Keratinocyte (primary cell): ENCODE measurements around the gene AMBRA1. TPM values are rescaled to one million over a fixed set of nuclear protein-coding genes. Genes with fewer than 3 reads are reported as not detected.

ENCODE experiments used
- DNase-seq: peaks from one replicate; pipeline ENCODE4 v3.0.0-alpha.2; 2011; ENCODE audit warnings: low read depth, missing footprints, low spot score
- FAIRE-seq: peaks from 2 replicates; lab custom pipeline; 2011; peaks lifted over from hg19 to GRCh38; lab: Jason Lieb, UNC
- H2AFZ ChIP-seq: 2 replicates; pipeline ENCODE4 v1.6.0; 2012; ENCODE audit warnings: low read length, control low read depth, inconsistent platforms; ENCODE audit not compliant: control insufficient read depth
- H3K27ac ChIP-seq: 2 replicates; pipeline ENCODE4 v1.5.1; 2011; ENCODE audit warnings: low read length; ENCODE audit not compliant: control insufficient read depth, insufficient read depth
- H3K27me3 ChIP-seq: 3 replicates; pipeline ENCODE4 v1.6.0; 2011; ENCODE audit warnings: low read length; ENCODE audit not compliant: control insufficient read depth, insufficient read depth; ENCODE audit errors: extremely low read depth
- H3K36me3 ChIP-seq, 2 experiments: 2 replicates in 1 of 2; 3 replicates in 1 of 2; pipeline ENCODE4 v1.5.1; 2011; ENCODE audit warnings: low read length in 2 of 2, mild to moderate bottlenecking in 1 of 2; ENCODE audit not compliant: control insufficient read depth in 2 of 2, insufficient read depth in 2 of 2; ENCODE audit errors: extremely low read depth in 1 of 2
- H3K4me1 ChIP-seq: 3 replicates; pipeline ENCODE4 v1.5.1; 2011; ENCODE audit warnings: low read length; ENCODE audit not compliant: control insufficient read depth, insufficient read depth; ENCODE audit errors: extremely low read depth
- H3K4me2 ChIP-seq: 3 replicates; pipeline ENCODE4 v1.6.0; 2011; ENCODE audit warnings: low read depth, low read length; ENCODE audit not compliant: control insufficient read depth, insufficient read depth; ENCODE audit errors: extremely low read depth
- H3K4me3 ChIP-seq, 3 experiments: fragments of 200-600 bp in 1 of 3; sonication (generic) in 1 of 3; 2 replicates in 2 of 3; 3 replicates in 1 of 3; pipeline ENCODE4 v1.5.1; 2011 to 2016; ENCODE audit warnings: low read length in 3 of 3, mild to moderate bottlenecking in 3 of 3, control low read depth in 2 of 3, inconsistent platforms in 1 of 3, low read depth in 1 of 3, mixed read lengths in 1 of 3, mixed run types in 1 of 3, moderate library complexity in 1 of 3; ENCODE audit not compliant: control insufficient read depth in 2 of 3, insufficient read depth in 2 of 3; ENCODE audit errors: extremely low read depth in 1 of 3
- H3K79me2 ChIP-seq: 2 replicates; pipeline ENCODE4 v1.6.0; 2012; ENCODE audit warnings: low read length; ENCODE audit not compliant: control insufficient read depth, insufficient read depth
- H3K9ac ChIP-seq: 3 replicates; pipeline ENCODE4 v1.6.0; 2011; ENCODE audit warnings: low read length; ENCODE audit not compliant: control insufficient read depth, insufficient read depth; ENCODE audit errors: extremely low read depth
- H3K9me1 ChIP-seq: 3 replicates; pipeline ENCODE4 v1.6.0; 2011; ENCODE audit warnings: low read length; ENCODE audit not compliant: control insufficient read depth, insufficient read depth; ENCODE audit errors: extremely low read depth
- H3K9me3 ChIP-seq: 2 replicates; pipeline ENCODE4 v1.5.1; 2012; ENCODE audit warnings: low read depth, low read length; ENCODE audit not compliant: control insufficient read depth
- H4K20me1 ChIP-seq: 3 replicates; pipeline ENCODE4 v1.6.0; 2011; ENCODE audit warnings: low read length; ENCODE audit not compliant: control insufficient read depth, insufficient read depth; ENCODE audit errors: extremely low read depth
- EZH2 ChIP-seq: IDR thresholded peaks from one replicate; pipeline ENCODE4 v1.6.1; 2012; ENCODE audit warnings: inconsistent platforms, mild to moderate bottlenecking, low read length, moderate library complexity
- dilution Hi-C: fragments of 300-500 bp; cut with MboI; formaldehyde crosslinking; loops from one replicate; pipeline ENCODE4 v1.7.0; 2020; ENCODE audit warnings: low sequenced_read_pairs; ENCODE audit not compliant: extremely low pct_ligation_motif_present
- polyA plus RNA-seq, 5 experiments: library from polyadenylated mRNA; depleted of rRNA in 3 of 5; stranded (reverse) in 3 of 5; stranded (forward) in 1 of 5; unstranded in 1 of 5; fragments of >200 nt; gene quantifications; 1 replicate in 1 of 5; 2 replicates in 3 of 5; 3 replicates in 1 of 5; pipeline versions ENCODE4 v1.2.1 to v1.2.3, GENCODE V29; 2011 to 2012; ENCODE audit warnings: missing spikeins in 2 of 5, low read depth in 1 of 5, low replicate concordance in 1 of 5
- TF ChIP-seq, protein P1 (sequence below), 3 experiments: IDR thresholded peaks in 1 of 3; conservative IDR thresholded peaks in 1 of 3; optimal IDR thresholded peaks in 1 of 3; 2 replicates in 2 of 3; 3 replicates in 1 of 3; pipeline versions ENCODE3 to v1.5.1; 2011; ENCODE audit warnings: low read length in 3 of 3, mild to moderate bottlenecking in 3 of 3, moderate library complexity in 2 of 3, control low read depth in 1 of 3, inconsistent platforms in 1 of 3; ENCODE audit not compliant: insufficient read depth in 2 of 3; ENCODE audit errors: extremely low read depth in 1 of 3

AMBRA1 gene
- polyA plus RNA-seq, 1 donor (not counting 4 experiments of a cell fraction or from before 2014, with no cell fraction given): 10.5 TPM

DNA sequence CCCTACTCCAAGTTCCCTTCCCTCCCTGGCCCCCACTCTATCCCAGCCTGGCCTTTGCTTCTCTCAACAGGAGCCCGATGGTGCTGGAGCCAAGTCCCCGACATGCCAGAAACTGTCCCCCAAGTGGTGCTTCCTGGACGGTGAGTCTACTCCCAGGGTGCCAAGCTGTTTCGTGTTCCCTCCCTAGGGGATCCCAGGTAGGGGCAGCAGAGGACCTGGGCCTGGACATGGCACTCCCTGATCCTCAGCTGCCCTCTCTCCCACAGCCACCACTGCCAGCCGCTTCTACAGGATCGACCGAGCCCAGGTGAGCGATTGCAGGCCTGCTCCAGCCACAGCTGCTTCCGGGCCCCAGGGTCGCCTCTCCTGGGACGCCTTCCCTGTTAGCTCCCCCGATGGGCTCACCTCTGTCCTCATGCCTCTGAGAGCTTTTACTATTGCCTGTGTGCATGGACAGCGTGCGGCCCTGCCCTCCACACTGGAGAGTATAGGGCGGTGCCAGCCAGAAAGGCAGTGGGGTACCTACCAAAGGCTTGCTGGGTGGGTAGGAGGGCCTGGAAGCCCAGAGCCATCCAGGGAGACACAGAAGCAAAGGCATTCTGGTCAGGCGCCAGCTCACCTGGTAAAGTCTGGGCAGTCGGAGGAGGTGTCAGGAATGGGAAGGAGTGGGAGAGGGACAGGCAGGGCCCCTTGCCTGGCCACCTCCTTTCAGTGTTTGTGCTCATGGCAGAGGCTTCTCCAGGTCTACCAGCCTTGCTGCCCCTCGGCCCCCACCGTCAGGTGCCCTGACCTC lies 217.4 kb downstream of the AMBRA1 start:
- dilution Hi-C loops: no loop called here
- no peak overlapping the region for H2AFZ ChIP-seq
- TF ChIP-seq EZH2: no peak
- TF ChIP-seq, protein P1, sequence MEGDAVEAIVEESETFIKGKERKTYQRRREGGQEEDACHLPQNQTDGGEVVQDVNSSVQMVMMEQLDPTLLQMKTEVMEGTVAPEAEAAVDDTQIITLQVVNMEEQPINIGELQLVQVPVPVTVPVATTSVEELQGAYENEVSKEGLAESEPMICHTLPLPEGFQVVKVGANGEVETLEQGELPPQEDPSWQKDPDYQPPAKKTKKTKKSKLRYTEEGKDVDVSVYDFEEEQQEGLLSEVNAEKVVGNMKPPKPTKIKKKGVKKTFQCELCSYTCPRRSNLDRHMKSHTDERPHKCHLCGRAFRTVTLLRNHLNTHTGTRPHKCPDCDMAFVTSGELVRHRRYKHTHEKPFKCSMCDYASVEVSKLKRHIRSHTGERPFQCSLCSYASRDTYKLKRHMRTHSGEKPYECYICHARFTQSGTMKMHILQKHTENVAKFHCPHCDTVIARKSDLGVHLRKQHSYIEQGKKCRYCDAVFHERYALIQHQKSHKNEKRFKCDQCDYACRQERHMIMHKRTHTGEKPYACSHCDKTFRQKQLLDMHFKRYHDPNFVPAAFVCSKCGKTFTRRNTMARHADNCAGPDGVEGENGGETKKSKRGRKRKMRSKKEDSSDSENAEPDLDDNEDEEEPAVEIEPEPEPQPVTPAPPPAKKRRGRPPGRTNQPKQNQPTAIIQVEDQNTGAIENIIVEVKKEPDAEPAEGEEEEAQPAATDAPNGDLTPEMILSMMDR (optimal IDR thresholded peaks at IDR 0.05 in 1 of 3, IDR thresholded peaks at IDR 0.05 in 1 of 3, conservative IDR thresholded peaks at IDR 0.05 in 1 of 3; ENCODE audit: extremely low read depth in 1 of 3, insufficient read depth in 2 of 3, low read length in 3 of 3): no peak
- H3K4me3 ChIP-seq: no peak overlapping the region
- H3K27ac ChIP-seq: no peak overlapping the region
- H3K9ac ChIP-seq: no peak overlapping the region
- FAIRE-seq (no peak), DNase-seq (no peak)
- H4K20me1 ChIP-seq: no peaks in the 10 kb centered on the region
- H3K27me3 ChIP-seq: no peaks in the 10 kb centered on the region
- no peak overlapping the region for H3K4me2 ChIP-seq
- no peaks in the 10 kb centered on the region for H3K9me3 ChIP-seq
- peaks cover 10 to 36% of the 10 kb centered on the region in 2 experiments for H3K36me3 ChIP-seq
- H3K79me2 ChIP-seq: no peaks in the 10 kb centered on the region
- peaks cover 7% of the 10 kb centered on the region for H3K4me1 ChIP-seq
- no peaks in the 10 kb centered on the region for H3K9me1 ChIP-seq

DNA sequence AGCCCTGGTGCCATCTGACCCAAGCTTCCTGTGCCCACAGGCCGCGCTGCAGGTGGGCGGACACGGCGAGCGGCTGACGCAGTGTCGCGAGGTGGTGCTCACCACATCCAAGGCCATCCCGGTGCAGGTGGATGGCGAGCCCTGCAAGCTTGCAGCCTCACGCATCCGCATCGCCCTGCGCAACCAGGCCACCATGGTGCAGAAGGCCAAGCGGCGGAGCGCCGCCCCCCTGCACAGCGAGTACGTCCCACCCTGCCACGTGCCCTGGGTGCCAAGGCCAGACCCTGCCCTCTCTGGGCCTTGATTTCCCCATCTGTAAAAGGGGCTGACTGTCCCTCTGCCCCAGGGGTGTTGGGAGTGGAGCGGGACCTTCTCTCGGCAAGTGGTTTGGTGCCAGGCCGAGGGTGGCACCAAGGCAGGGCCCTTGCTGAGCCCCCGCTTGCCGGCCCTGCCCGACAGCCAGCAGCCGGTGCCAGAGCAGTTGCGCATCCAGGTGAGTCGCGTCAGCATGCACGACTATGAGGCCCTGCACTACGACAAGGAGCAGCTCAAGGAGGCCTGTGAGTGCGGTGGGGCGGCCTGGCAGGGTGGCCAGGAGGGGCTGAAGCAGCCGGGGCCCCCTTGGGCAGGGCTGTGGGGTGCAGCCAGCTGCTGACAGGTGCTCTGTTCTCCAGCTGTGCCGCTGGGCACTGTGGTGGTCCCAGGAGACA lies 218.3 kb downstream of the AMBRA1 start:
- Histone ChIP-seq H3K9me3 (no peaks in the 10 kb centered on the region), H3K4me2 (no peak overlapping the region), H3K27me3 (no peaks in the 10 kb centered on the region), H3K9me1 (no peaks in the 10 kb centered on the region), H3K36me3 (peaks cover 10 to 36% of the 10 kb centered on the region in 2 experiments), H3K4me3 (no peak overlapping the region), H3K79me2 (no peaks in the 10 kb centered on the region), H3K27ac (no peak overlapping the region), H3K9ac (no peak overlapping the region), H2AFZ (no peak overlapping the region), H4K20me1 (no peaks in the 10 kb centered on the region), H3K4me1 (peaks cover 1% of the 10 kb centered on the region)
- dilution Hi-C loops: no loop called here
- DNase-seq (no peak), FAIRE-seq (no peak)
- TF ChIP-seq, protein P1 (optimal IDR thresholded peaks at IDR 0.05 in 1 of 3, IDR thresholded peaks at IDR 0.05 in 1 of 3, conservative IDR thresholded peaks at IDR 0.05 in 1 of 3; ENCODE audit: extremely low read depth in 1 of 3, insufficient read depth in 2 of 3, low read length in 3 of 3): no peak
- TF ChIP-seq EZH2: no peak
